ENCODE results near the gene SCRN2. TPM values are rescaled to one million over a fixed set of nuclear protein-coding genes. Genes with fewer than 3 reads are reported as not detected.

The SCRN2 gene
- total RNA-seq, 1 donor from 2014 or later: 126 TPM

GRCh38 chr17:47857551-47858455 is 16.7 kb upstream of the SCRN2 start:
- Histone ChIP-seq H3K9me3 (no peaks in the 10 kb centered on the region), H3K27ac (no peak overlapping the region), H3K36me3 (no peaks in the 10 kb centered on the region), H3K4me3 (no peak overlapping the region), H3K4me1 (peaks cover 0 to 4% of the 10 kb centered on the region in 2 donors), H3K27me3 (peaks cover 24% of the 10 kb centered on the region)
- DNase-seq (ENCODE audit: low spot score in 2 of 2): no peak
- TF ChIP-seq CTCF (IDR thresholded peaks at IDR 0.05): no peak
- intact Hi-C loops (cut with DNase I): no loop called here

GRCh38 chr17:47856830-47857229 is 15.8 kb upstream of the SCRN2 start:
- DNase-seq (ENCODE audit: low spot score in 2 of 2): no peak

GRCh38 chr17:47855737-47856136 is 14.7 kb upstream of the SCRN2 start:
- TF ChIP-seq CTCF (IDR thresholded peaks at IDR 0.05): no peak
- Histone ChIP-seq H3K27me3 (peaks cover 41% of the 10 kb centered on the region), H3K4me3 (no peak overlapping the region), H3K36me3 (no peaks in the 10 kb centered on the region), H3K27ac (no peak overlapping the region), H3K4me1 (peaks cover 5 to 12% of the 10 kb centered on the region in 2 donors), H3K9me3 (no peaks in the 10 kb centered on the region)
- DNase-seq (ENCODE audit: low spot score in 2 of 2): no peak
- intact Hi-C loops (cut with DNase I): no loop called here

More at GRCh38 chr17:47856830-47857229, 15.8 kb upstream of the SCRN2 start:
- intact Hi-C loops (cut with DNase I): no loop called here
- no peak for TF ChIP-seq CTCF (IDR thresholded peaks at IDR 0.05)
- no peak overlapping the region for H3K27ac ChIP-seq
- H3K4me1 ChIP-seq: peaks cover 0 to under 1% of the 10 kb centered on the region in 2 donors
- no peak overlapping the region for H3K4me3 ChIP-seq
- no peaks in the 10 kb centered on the region for H3K9me3 ChIP-seq
- H3K36me3 ChIP-seq: no peaks in the 10 kb centered on the region
- H3K27me3 ChIP-seq: peaks cover 30% of the 10 kb centered on the region

GRCh38 chr17:47853616-47854015 is 12.5 kb upstream of the SCRN2 start:
- peaks cover 5 to 12% of the 10 kb centered on the region in 2 donors for H3K4me1 ChIP-seq
- intact Hi-C loops (cut with DNase I): no loop called here
- no peak overlapping the region for H3K27ac ChIP-seq
- no peak for TF ChIP-seq CTCF (IDR thresholded peaks at IDR 0.05)
- no peak overlapping the region for H3K4me3 ChIP-seq
- H3K36me3 ChIP-seq: no peaks in the 10 kb centered on the region
- H3K27me3 ChIP-seq: peaks cover 43% of the 10 kb centered on the region
- DNase-seq (ENCODE audit: low spot score in 2 of 2): no peak
- no peaks in the 10 kb centered on the region for H3K9me3 ChIP-seq

- no peak for TF ChIP-seq CTCF (IDR thresholded peaks at IDR 0.05)
- intact Hi-C loops (cut with DNase I): no loop called here
- H3K36me3 ChIP-seq: no peaks in the 10 kb centered on the region
- H3K27me3 ChIP-seq: peaks cover 47% of the 10 kb centered on the region
- no peak for DNase-seq (ENCODE audit: low spot score in 2 of 2)
- H3K27ac ChIP-seq: no peak overlapping the region
- H3K9me3 ChIP-seq: no peaks in the 10 kb centered on the region
- no peak overlapping the region for H3K4me3 ChIP-seq
- peaks cover 5 to 12% of the 10 kb centered on the region in 2 donors for H3K4me1 ChIP-seq
Observed at GRCh38 chr17:47852113-47852949, 11.3 kb upstream of the SCRN2 start.

All from ascending aorta (tissue), 2 donors.